Transverse colon (tissue), 4 donors: ENCODE measurements around the gene STARD13. TPM values are rescaled to one million over a fixed set of nuclear protein-coding genes. Genes with fewer than 3 reads are reported as not detected.
A peak's percentile ranks its signal among the peaks of the same experiment; 100 is the strongest.

Experiments
- DNase-seq: peaks from one replicate; pipeline ENCODE4 v3.0.0-alpha.2; 2019
- H3K27ac ChIP-seq, 4 donors: fragments of 200-600 bp; sonication (generic); 2 replicates each; pipeline ENCODE4 v1.5.1; 2016 to 2018; ENCODE audit warnings: inconsistent platforms in 4 of 4
- H3K27me3 ChIP-seq: fragments of 200-600 bp; sonication (generic); 2 replicates; pipeline ENCODE4 v1.5.1; 2017; ENCODE audit warnings: inconsistent platforms
- H3K36me3 ChIP-seq, 4 donors: fragments of 200-600 bp; sonication (generic); 2 replicates each; pipeline ENCODE4 v1.5.1; 2017 to 2019; ENCODE audit warnings: inconsistent platforms in 4 of 4
- H3K4me1 ChIP-seq, 4 donors: fragments of 200-600 bp; sonication (generic); 2 replicates each; pipeline ENCODE4 v1.5.1; 2017 to 2020; ENCODE audit warnings: inconsistent platforms in 4 of 4
- H3K4me3 ChIP-seq, 4 donors: fragments of 200-600 bp; sonication (generic); 1 replicate in 1 of 4; 2 replicates in 3 of 4; pipeline versions ENCODE4 v1.5.1 to v1.6.1; 2017 to 2019; ENCODE audit warnings: inconsistent platforms in 4 of 4
- H3K9me3 ChIP-seq, 2 donors: fragments of 200-600 bp; sonication (generic); 2 replicates each; pipeline ENCODE4 v1.5.1; 2017 to 2019; ENCODE audit warnings: inconsistent platforms in 2 of 2
- EP300 ChIP-seq: sonication (generic); formaldehyde crosslinking; IDR thresholded peaks from one replicate; pipeline ENCODE4 v1.6.1; 2017; ENCODE audit warnings: antibody characterized with exemption, low read depth
- POLR2A ChIP-seq: fragments of 450-650 bp; IDR thresholded peaks from one replicate; pipeline ENCODE4 v1.6.1; 2016; ENCODE audit warnings: antibody characterized with exemption, mild to moderate bottlenecking, moderate library complexity
- POLR2AphosphoS5 ChIP-seq, 3 donors: sonication (generic); formaldehyde crosslinking; IDR thresholded peaks; one replicate each; pipeline ENCODE4 v1.6.1; 2016; ENCODE audit warnings: antibody characterized with exemption in 3 of 3
- WGBS, 2 donors: methylation state at CpG; one replicate each; pipeline ENCODE4 v1.1.5; 2018; ENCODE audit warnings: low coverage in 1 of 2; 5-methylcytosine and 5-hydroxymethylcytosine counted together
- in situ Hi-C, 4 donors: fragments of 200-750 bp; cut with MboI; loops; one replicate each; pipeline versions ENCODE4 v1.15.0 to v1.15.1; 2017; ENCODE audit warnings: low sequenced_read_pairs in 3 of 4, low pct_ligation_motif_present in 1 of 4, low pct_unique_long_range_greater_than_20kb in 1 of 4
- intact Hi-C: fragments of 100-400 bp; cut with DNase I; formaldehyde crosslinking; loops from one replicate; pipeline ENCODE4 v1.15.1; 2023; ENCODE audit warnings: low total_unique reads
- total RNA-seq, 4 donors: library from RNA; depleted of rRNA; stranded (reverse); fragments of >200 nt; gene quantifications; one replicate each; pipeline ENCODE4 v1.1.0, GENCODE V29; 2016
- TF ChIP-seq, protein P1 (sequence below), 5 experiments: fragments of 200-600 bp in 3 of 5; fragments of 450-650 bp in 2 of 5; sonication (generic) in 3 of 5; IDR thresholded peaks; 1 replicate in 2 of 5; 2 replicates in 3 of 5; pipeline ENCODE4 v1.5.1; 2016 to 2017; ENCODE audit warnings: antibody characterized with exemption in 5 of 5, inconsistent platforms in 3 of 5, mild to moderate bottlenecking in 2 of 5, moderate library complexity in 1 of 5

STARD13 gene
- total RNA-seq, 4 donors from 2014 or later: 18.1 to 107 (median 41.5) TPM

DNA sequence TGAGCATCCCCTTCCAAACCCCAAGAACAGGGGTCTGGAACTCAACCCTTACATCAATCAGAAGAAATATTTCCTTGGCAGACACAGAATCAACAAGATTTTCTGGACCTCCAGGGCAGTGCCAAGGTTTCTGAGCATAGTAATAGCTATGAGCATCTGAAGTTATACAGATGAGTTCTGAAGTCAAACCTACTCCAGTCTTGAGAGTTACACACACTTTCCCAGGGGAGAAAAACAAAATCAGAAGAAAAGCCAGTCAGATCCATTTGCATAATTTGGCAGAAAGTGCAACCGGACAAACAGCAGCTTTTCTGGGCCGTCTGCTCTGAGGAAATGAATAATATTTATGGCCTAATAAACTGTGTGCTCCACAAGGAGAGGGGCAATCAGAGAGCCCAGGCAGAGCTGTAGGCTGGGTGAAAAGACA lies 176.3 kb downstream of the STARD13 start:
- no peak for DNase-seq
- peaks cover 20 to 56% (median 42%) of the 10 kb centered on the region in 4 donors for H3K4me1 ChIP-seq

DNA sequence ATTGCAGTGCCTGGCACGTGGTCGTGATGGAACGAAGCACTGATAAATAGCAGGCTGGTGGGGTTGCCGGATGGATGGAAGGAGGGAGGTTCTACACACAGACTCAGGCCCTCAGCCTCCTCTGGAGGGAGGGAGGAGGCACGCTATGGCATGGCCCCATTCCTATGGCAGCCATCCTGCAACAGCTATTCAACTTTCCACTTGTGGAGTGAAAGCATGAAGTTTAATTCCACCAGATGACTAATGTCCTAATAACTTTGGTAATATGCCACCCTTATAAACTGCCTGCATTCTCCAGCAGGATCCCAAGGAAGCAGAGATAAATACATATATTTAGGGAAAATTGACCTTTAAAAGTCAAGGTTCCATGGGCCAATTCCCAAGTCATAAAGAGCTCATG lies 176.9 kb downstream of the STARD13 start:
- H3K4me3 ChIP-seq: no peak overlapping the region
- no peaks in the 10 kb centered on the region for H3K27me3 ChIP-seq
- no peaks in the 10 kb centered on the region for H3K9me3 ChIP-seq
- in situ Hi-C loops (loop anchor here in 1 of 4 donors (25.0 kb wide), 1 partner anchor 429 kb away; no protein-coding TSS in a partner anchor), intact Hi-C loops (no loop called here)
- 73 to 76% methylated on average over 3 to 5 of the region's 5 CpGs for WGBS, 2 donors
- DNase-seq: no peak
- H3K36me3 ChIP-seq: peaks cover 0 to 20% (median 8%) of the 10 kb centered on the region in 4 donors
- H3K4me1 ChIP-seq: peaks cover 20 to 54% (median 42%) of the 10 kb centered on the region in 4 donors
- H3K27ac ChIP-seq: peak overlapping the region; percentile 52 to 75 (median 72)
- TF ChIP-seq EP300: no peak
- peak in 1 of 3 donors; percentile 9 for TF ChIP-seq POLR2AphosphoS5 (IDR thresholded peaks at IDR 0.05)

More for the DNA sequence above, 176.3 kb downstream of the STARD13 start:
- in situ Hi-C loops (loop anchor here in 1 of 4 donors (25.0 kb wide), 1 partner anchor 428 kb away; no protein-coding TSS in a partner anchor), intact Hi-C loops (no loop called here)
- TF ChIP-seq, protein P1, sequence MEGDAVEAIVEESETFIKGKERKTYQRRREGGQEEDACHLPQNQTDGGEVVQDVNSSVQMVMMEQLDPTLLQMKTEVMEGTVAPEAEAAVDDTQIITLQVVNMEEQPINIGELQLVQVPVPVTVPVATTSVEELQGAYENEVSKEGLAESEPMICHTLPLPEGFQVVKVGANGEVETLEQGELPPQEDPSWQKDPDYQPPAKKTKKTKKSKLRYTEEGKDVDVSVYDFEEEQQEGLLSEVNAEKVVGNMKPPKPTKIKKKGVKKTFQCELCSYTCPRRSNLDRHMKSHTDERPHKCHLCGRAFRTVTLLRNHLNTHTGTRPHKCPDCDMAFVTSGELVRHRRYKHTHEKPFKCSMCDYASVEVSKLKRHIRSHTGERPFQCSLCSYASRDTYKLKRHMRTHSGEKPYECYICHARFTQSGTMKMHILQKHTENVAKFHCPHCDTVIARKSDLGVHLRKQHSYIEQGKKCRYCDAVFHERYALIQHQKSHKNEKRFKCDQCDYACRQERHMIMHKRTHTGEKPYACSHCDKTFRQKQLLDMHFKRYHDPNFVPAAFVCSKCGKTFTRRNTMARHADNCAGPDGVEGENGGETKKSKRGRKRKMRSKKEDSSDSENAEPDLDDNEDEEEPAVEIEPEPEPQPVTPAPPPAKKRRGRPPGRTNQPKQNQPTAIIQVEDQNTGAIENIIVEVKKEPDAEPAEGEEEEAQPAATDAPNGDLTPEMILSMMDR (IDR thresholded peaks at IDR 0.05): no peak
- TF ChIP-seq POLR2A: no peak
- TF ChIP-seq POLR2AphosphoS5 (IDR thresholded peaks at IDR 0.05): no peak
- Histone ChIP-seq H3K36me3 (peaks cover 0 to 20% (median 8%) of the 10 kb centered on the region in 4 donors), H3K9me3 (no peaks in the 10 kb centered on the region), H3K27me3 (no peaks in the 10 kb centered on the region), H3K4me3 (no peak overlapping the region), H3K27ac (peak overlapping the region; percentile 52 to 75 (median 72))
- 69% methylated on average over 2 of the region's 2 CpGs; no CpG with 5 or more reads in 1 of the 2 donors for WGBS, 2 donors

DNA sequence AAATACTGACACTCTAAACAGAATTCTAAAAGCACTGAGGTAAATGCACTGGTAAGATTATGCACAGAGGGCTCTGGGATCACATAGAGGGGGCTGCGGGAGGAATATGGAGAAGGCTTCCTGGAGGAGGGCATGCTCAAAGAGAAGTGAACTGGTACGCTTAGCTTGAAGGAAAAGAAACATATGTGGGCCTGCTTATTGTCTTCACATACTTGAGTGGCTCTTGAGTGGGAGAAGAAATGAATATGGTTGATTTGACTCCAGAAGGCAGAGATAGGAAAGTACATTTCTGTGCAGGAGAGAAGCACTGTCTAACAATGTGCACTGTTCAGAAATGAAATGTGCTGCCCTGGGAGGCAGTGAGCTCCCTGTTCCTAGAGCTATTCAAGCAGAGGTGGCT lies 178.2 kb downstream of the STARD13 start:
- 75% methylated on average over 2 of the region's 2 CpGs; no CpG with 5 or more reads in 1 of the 2 donors for WGBS, 2 donors
- Histone ChIP-seq H3K27ac (peak overlapping the region; percentile 10 to 75 (median 72)), H3K27me3 (no peaks in the 10 kb centered on the region), H3K4me3 (no peak overlapping the region), H3K4me1 (peaks cover 20 to 44% (median 32%) of the 10 kb centered on the region in 4 donors), H3K9me3 (no peaks in the 10 kb centered on the region), H3K36me3 (peaks cover 0 to 20% (median 8%) of the 10 kb centered on the region in 4 donors)
- in situ Hi-C loops: loop anchor here in 1 of 4 donors (25.0 kb wide), 1 partner anchor 430 kb away; no protein-coding TSS in a partner anchor
- TF ChIP-seq, protein P1 (IDR thresholded peaks at IDR 0.05): no peak
- TF ChIP-seq POLR2AphosphoS5 (IDR thresholded peaks at IDR 0.05) (peak in 1 of 3 donors; percentile 35), POLR2A (no peak), EP300 (no peak)
- intact Hi-C loops: no loop called here
- DNase-seq: no peak

DNA sequence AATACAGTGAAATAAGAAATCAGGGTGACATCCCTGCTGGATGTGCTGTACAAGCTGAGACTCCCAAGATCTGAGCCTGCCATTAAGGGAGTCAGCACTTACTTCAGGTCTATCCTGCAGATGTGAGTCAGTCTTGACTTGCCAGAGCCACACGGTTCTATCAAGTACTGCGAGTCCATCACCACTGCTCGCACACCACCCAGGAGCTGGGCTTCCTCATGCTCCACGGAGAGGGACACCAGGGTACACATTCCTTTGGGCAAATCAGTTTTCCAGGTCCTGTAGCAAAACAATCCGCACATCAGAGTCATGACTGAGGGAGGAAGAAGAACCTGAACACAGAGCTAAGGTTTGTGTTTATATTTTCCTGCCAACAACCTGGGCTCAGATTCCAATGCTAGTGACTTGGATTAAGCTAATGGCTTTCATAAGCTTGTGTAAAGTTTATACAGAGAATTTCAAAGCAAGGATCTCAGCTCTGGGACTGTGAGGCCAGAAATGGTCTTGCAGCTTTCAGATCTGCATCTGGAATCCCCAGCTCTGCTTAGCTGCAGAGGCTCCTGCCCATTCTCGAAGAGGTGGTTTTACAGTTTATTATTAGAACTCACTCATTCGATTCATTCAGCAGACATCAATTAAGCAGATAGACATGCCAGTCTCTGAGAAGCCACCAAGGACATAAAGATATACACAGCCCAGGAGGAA lies 178.7 kb downstream of the STARD13 start:
- intact Hi-C loops (no loop called here), in situ Hi-C loops (loop anchor here in 1 of 4 donors (25.0 kb wide), 1 partner anchor 430 kb away; no protein-coding TSS in a partner anchor)
- Histone ChIP-seq H3K27ac (peak overlapping the region; percentile 38 to 75 (median 72)), H3K9me3 (no peaks in the 10 kb centered on the region), H3K4me1 (peaks cover 17 to 38% (median 27%) of the 10 kb centered on the region in 4 donors), H3K36me3 (peaks cover 0 to 20% (median 8%) of the 10 kb centered on the region in 4 donors), H3K4me3 (no peak overlapping the region), H3K27me3 (no peaks in the 10 kb centered on the region)
- no peak for DNase-seq
- WGBS, 2 donors: 79 to 100% methylated on average over 1 to 7 of the region's 7 CpGs
- TF ChIP-seq, protein P1 (IDR thresholded peaks at IDR 0.05): no peak
- TF ChIP-seq POLR2AphosphoS5 (IDR thresholded peaks at IDR 0.05) (no peak), EP300 (no peak), POLR2A (no peak)
